Adrenal gland (tissue), 5 donors: ENCODE results near the gene AMDHD2.

Experiments used
- CTCF ChIP-seq, 6 experiments: fragments of 450-650 bp in 4 of 6; fragments of 200-600 bp in 2 of 6; sonication (generic) in 1 of 6; IDR thresholded peaks; 1 replicate in 5 of 6; 2 replicates in 1 of 6; pipeline versions ENCODE4 v1.5.1 to v1.8.0; 2016 to 2021; ENCODE audit warnings: antibody characterized with exemption in 6 of 6, mild to moderate bottlenecking in 2 of 6, moderate library complexity in 1 of 6
- POLR2A ChIP-seq, 2 donors: fragments of 450-650 bp; IDR thresholded peaks; one replicate each; pipeline ENCODE4 v1.6.1; 2017; ENCODE audit warnings: antibody characterized with exemption in 2 of 2, mild to moderate bottlenecking in 2 of 2, moderate library complexity in 1 of 2
- donor health status: DM: no; HTN: no; CAD: no.

GRCh38 chr16:2535625-2536013, 15.4 kb downstream of the AMDHD2 start:
- no peak for TF ChIP-seq CTCF (IDR thresholded peaks at IDR 0.05)
- TF ChIP-seq POLR2A (IDR thresholded peaks at IDR 0.05) = no peak
